HG02870 (cell line): ENCODE measurements around the gene RASSF7.

Experiments used
- ATAC-seq: cut with Tn5 transposase; IDR thresholded peaks from one replicate; pipeline ENCODE4 v1.9.1; 2021; ENCODE audit warnings: mild to moderate bottlenecking, moderate library complexity; ENCODE audit not compliant: unreplicated experiment

The RASSF7 gene

GRCh38 chr11:607020-607780, 46.4 kb downstream of the RASSF7 start:
- no peak for ATAC-seq

- ATAC-seq, result no peak
Measured at GRCh38 chr11:607971-608659, 47.3 kb downstream of the RASSF7 start.

GRCh38 chr11:608791-609251, 48.1 kb downstream of the RASSF7 start:
- ATAC-seq, result no peak

GRCh38 chr11:609341-609811, 48.6 kb downstream of the RASSF7 start:
- ATAC-seq, result no peak

GRCh38 chr11:610146-610801, 49.5 kb downstream of the RASSF7 start:
- no peak for ATAC-seq

- ATAC-seq, result no peak
Measured at GRCh38 chr11:611001-611996, 50.5 kb downstream of the RASSF7 start.

- ATAC-seq, result no peak
Measured at GRCh38 chr11:612201-612960, 51.6 kb downstream of the RASSF7 start.

- no peak for ATAC-seq
Measured at GRCh38 chr11:612961-613300, 52.2 kb downstream of the RASSF7 start.

- no peak for ATAC-seq
Measured at GRCh38 chr11:613369-613968, 52.7 kb downstream of the RASSF7 start.
